Measurements from ENCODE around the gene CA4.

GRCh38 chr17:60170835-60171752 lies 21.3 kb downstream of the CA4 start:
- TF ChIP-seq HMG20B (CRISPR knock-in tag; IDR thresholded peaks at IDR 0.05): no peak
- no peak for TF ChIP-seq ZC3H11A (IDR thresholded peaks at IDR 0.05; ENCODE audit: low read depth, low read length)
- TF ChIP-seq ZBTB49 (CRISPR knock-in tag; IDR thresholded peaks at IDR 0.05; ENCODE audit: borderline replicate concordance): no peak
- TF ChIP-seq ZNF408 (CRISPR knock-in tag; IDR thresholded peaks at IDR 0.05; ENCODE audit: low read depth): no peak
- no peak for TF ChIP-seq ELF2 (CRISPR knock-in tag; IDR thresholded peaks at IDR 0.05)
- TF ChIP-seq REST (IDR thresholded peaks at IDR 0.05; ENCODE audit: borderline replicate concordance): no peak
- TF ChIP-seq REST (CRISPR knock-in tag; IDR thresholded peaks at IDR 0.05; ENCODE audit: low read depth): no peak
- no peak for TF ChIP-seq ZNF197 (CRISPR knock-in tag; IDR thresholded peaks at IDR 0.05; ENCODE audit: low read depth)
- no peak for TF ChIP-seq TGIF2 (CRISPR knock-in tag; IDR thresholded peaks at IDR 0.05)
